A673 (cell line): ENCODE results near the gene SDC1. TPM values are rescaled to one million over a fixed set of nuclear protein-coding genes. Genes with fewer than 3 reads are reported as not detected.

Source experiments
- BruUV-seq: library from RNA; stranded (reverse); fragments of 400-500 nt; replicated peaks from 2 replicates; lab custom pipeline; 2021; lab: Mats Ljungman, UMichigan
- CTCF ChIA-PET: fragments of 300-600 bp; sonication (Branson Sonifier 250); formaldehyde crosslinking; loops from one replicate; lab custom pipeline; 2022; ENCODE audit warnings: antibody characterized with exemption; lab: Charles Lee
- POLR2A ChIA-PET: fragments of 300-600 bp; sonication (Branson Sonifier 250); formaldehyde crosslinking; loops from one replicate; lab custom pipeline; 2022; ENCODE audit warnings: antibody characterized with exemption; ENCODE audit not compliant: low non-redundant PET; lab: Charles Lee
- DNase-seq: peaks from one replicate; pipeline ENCODE4 v3.0.0-alpha.2; 2015; ENCODE audit warnings: low spot score
- H3K27ac ChIP-seq: fragments of 200-600 bp; sonication (generic); 2 replicates; pipeline ENCODE4 v1.5.1; 2016; ENCODE audit warnings: mixed run types, low read depth, mild to moderate bottlenecking, mixed read lengths, antibody characterized with exemption, low read length; ENCODE audit not compliant: poor library complexity, severe bottlenecking
- H3K27me3 ChIP-seq: fragments of 200-600 bp; sonication (generic); replicated peaks from 2 replicates; pipeline ENCODE4 v1.6.1; 2017; ENCODE audit warnings: mixed run types, low read depth, mild to moderate bottlenecking, mixed read lengths, antibody characterized with exemption, low read length; ENCODE audit not compliant: insufficient read depth, poor library complexity
- H3K36me3 ChIP-seq: fragments of 200-600 bp; sonication (generic); 2 replicates; pipeline ENCODE4 v1.6.1; 2016; ENCODE audit warnings: mixed run types, mild to moderate bottlenecking, mixed read lengths, antibody characterized with exemption, low read length; ENCODE audit not compliant: insufficient read depth, poor library complexity, severe bottlenecking
- H3K4me1 ChIP-seq: fragments of 200-600 bp; sonication (generic); 2 replicates; pipeline ENCODE4 v1.6.1; 2017; ENCODE audit warnings: mixed run types, mild to moderate bottlenecking, mixed read lengths, antibody characterized with exemption, low read length; ENCODE audit not compliant: insufficient read depth, poor library complexity, severe bottlenecking
- H3K4me3 ChIP-seq: fragments of 200-600 bp; sonication (generic); 2 replicates; pipeline ENCODE4 v1.5.1; 2016; ENCODE audit warnings: low read depth, mixed run types, mild to moderate bottlenecking, mixed read lengths, low read length; ENCODE audit not compliant: poor library complexity, severe bottlenecking
- H3K9me3 ChIP-seq: fragments of 200-600 bp; sonication (generic); 2 replicates; pipeline ENCODE4 v1.6.1; 2016; ENCODE audit warnings: mixed run types, low read depth, mild to moderate bottlenecking, mixed read lengths, antibody characterized with exemption, low read length; ENCODE audit not compliant: poor library complexity, severe bottlenecking
- EZH2 ChIP-seq: fragments of 200-600 bp; sonication (generic); IDR thresholded peaks from 2 replicates; pipeline ENCODE4 v1.6.1; 2017; ENCODE audit warnings: borderline replicate concordance, low read depth, mild to moderate bottlenecking, mixed read lengths, antibody characterized with exemption, low read length; ENCODE audit not compliant: poor library complexity, severe bottlenecking
- intact Hi-C: fragments of 100-400 bp; cut with micrococcal nuclease; formaldehyde crosslinking; loops from one replicate; pipeline ENCODE4 v1.10.0; 2022; ENCODE audit not compliant: unreplicated experiment
- total RNA-seq: library from RNA; stranded (reverse); gene quantifications from 2 replicates; pipeline ENCODE4 v1.2.3, GENCODE V29; 2021
- TF ChIP-seq, protein P1 (sequence below): fragments of 300-800, 200-600 bp; sonication (generic); conservative IDR thresholded peaks from 2 replicates; pipeline ENCODE4 v1.5.1; 2017; ENCODE audit warnings: low read depth, mild to moderate bottlenecking, antibody characterized with exemption, low read length, moderate library complexity, mixed read lengths

The SDC1 gene
- total RNA-seq, 1 experiment from 2014 or later: 1.4 TPM

DNA sequence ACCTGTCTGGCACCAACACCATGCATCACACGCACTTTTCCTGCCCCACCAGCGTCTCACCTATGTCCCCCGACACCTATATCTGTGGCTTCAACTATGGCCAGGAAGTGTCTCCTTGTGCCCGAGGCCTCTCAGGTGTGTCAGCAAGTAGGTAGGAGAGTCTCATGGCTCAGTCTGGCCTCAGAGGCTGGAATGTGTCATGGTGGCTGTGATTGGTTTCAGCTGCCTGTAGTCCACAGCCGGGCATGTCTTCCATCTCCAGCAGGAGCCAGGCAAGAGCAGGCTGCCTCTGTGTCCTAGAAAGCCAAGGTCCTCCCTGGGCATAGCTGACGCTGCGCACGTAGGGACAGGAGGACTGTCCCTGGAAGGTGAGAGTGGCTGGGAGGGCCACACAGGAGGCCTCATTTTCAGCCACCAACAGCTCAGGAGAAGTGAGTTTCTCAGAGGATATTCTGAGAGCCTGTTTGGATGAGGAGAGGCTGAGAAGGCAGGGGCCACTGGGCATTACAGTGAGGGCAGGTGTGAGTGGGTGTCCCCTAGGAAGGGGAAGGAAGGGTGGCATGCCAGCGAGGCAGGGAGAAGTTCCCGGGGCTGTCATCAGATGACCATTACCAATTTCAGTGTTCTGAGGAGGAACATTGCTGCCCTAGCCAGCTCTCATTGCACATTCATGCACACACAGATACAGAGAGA, 47.2 kb downstream of the SDC1 start:
- CTCF ChIA-PET: no interaction called here
- POLR2A ChIA-PET: no interaction called here
- H3K9me3 ChIP-seq: no peaks in the 10 kb centered on the region
- no peak for TF ChIP-seq EZH2
- TF ChIP-seq, protein P1, sequence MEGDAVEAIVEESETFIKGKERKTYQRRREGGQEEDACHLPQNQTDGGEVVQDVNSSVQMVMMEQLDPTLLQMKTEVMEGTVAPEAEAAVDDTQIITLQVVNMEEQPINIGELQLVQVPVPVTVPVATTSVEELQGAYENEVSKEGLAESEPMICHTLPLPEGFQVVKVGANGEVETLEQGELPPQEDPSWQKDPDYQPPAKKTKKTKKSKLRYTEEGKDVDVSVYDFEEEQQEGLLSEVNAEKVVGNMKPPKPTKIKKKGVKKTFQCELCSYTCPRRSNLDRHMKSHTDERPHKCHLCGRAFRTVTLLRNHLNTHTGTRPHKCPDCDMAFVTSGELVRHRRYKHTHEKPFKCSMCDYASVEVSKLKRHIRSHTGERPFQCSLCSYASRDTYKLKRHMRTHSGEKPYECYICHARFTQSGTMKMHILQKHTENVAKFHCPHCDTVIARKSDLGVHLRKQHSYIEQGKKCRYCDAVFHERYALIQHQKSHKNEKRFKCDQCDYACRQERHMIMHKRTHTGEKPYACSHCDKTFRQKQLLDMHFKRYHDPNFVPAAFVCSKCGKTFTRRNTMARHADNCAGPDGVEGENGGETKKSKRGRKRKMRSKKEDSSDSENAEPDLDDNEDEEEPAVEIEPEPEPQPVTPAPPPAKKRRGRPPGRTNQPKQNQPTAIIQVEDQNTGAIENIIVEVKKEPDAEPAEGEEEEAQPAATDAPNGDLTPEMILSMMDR: no peak
- no peaks in the 10 kb centered on the region for H3K4me1 ChIP-seq
- no peaks in the 10 kb centered on the region for H3K27me3 ChIP-seq
- no peak overlapping the region for H3K4me3 ChIP-seq
- no TSS peak for BruUV-seq
- no peak overlapping the region for H3K27ac ChIP-seq
- intact Hi-C loops: no loop called here
- DNase-seq: no peak
- H3K36me3 ChIP-seq: no peaks in the 10 kb centered on the region

- H3K27me3 ChIP-seq: no peaks in the 10 kb centered on the region
- POLR2A ChIA-PET: no interaction called here
- DNase-seq: no peak
- CTCF ChIA-PET: no interaction called here
- H3K4me1 ChIP-seq: no peaks in the 10 kb centered on the region
- H3K4me3 ChIP-seq: no peak overlapping the region
- intact Hi-C loops: no loop called here
- BruUV-seq: no TSS peak
- no peaks in the 10 kb centered on the region for H3K36me3 ChIP-seq
- no peak overlapping the region for H3K27ac ChIP-seq
- TF ChIP-seq, protein P1: no peak
- no peak for TF ChIP-seq EZH2
- no peaks in the 10 kb centered on the region for H3K9me3 ChIP-seq
Measured at GRCh38 chr2:20176760-20177159, 48.2 kb downstream of the SDC1 start.

- Histone ChIP-seq H3K27ac (no peak overlapping the region), H3K27me3 (no peaks in the 10 kb centered on the region), H3K4me3 (no peak overlapping the region), H3K36me3 (no peaks in the 10 kb centered on the region), H3K4me1 (no peaks in the 10 kb centered on the region), H3K9me3 (no peaks in the 10 kb centered on the region)
- TF ChIP-seq EZH2: no peak
- TF ChIP-seq, protein P1: no peak
- ChIA-PET CTCF (no interaction called here), POLR2A (no interaction called here)
- intact Hi-C loops: no loop called here
- no peak for DNase-seq
- no TSS peak for BruUV-seq
Measured at GRCh38 chr2:20175931-20176330, 49.0 kb downstream of the SDC1 start.
